Measurements from ENCODE around the gene POU6F2. TPM values are rescaled to one million over a fixed set of nuclear protein-coding genes. Genes with fewer than 3 reads are reported as not detected.

Gene POU6F2
- total RNA-seq, 1 experiment from 2014 or later = 2.9 TPM

- no peak for ATAC-seq
- Mint-ChIP-seq H3K27me3 (ENCODE audit: low read depth) (no peaks in the 10 kb centered on the region), H3K4me3 (no peak overlapping the region), H3K27ac (no peak overlapping the region), H3K9me3 (no peaks in the 10 kb centered on the region), H3K36me3 (no peaks in the 10 kb centered on the region), H3K4me1 (peaks cover 39% of the 10 kb centered on the region)
- no peak for DNase-seq (ENCODE audit: low spot score)
- POLR2A ChIA-PET = no interaction called here
- CTCF ChIA-PET = no interaction called here
- TF ChIP-seq TP53 (CRISPR knock-in tag; IDR thresholded peaks at IDR 0.05) (no peak), NR3C1 (CRISPR knock-in tag; conservative IDR thresholded peaks at IDR 0.05; ENCODE audit: low read depth) (no peak)
Observed at GRCh38 chr7:39270018-39270417, 292.3 kb downstream of the POU6F2 start.

- Mint-ChIP-seq H3K36me3 (no peaks in the 10 kb centered on the region; the same call in 1 of the 2 replicates), H3K9me3 (no peaks in the 10 kb centered on the region), H3K4me3 (peak overlapping the region; percentile 18; the same call in 1 of the 2 replicates), H3K4me1 (peaks cover 25% of the 10 kb centered on the region), H3K27me3 (ENCODE audit: low read depth) (no peaks in the 10 kb centered on the region), H3K27ac (peak overlapping the region; percentile 70)
- no peak for TF ChIP-seq SOX15 (CRISPR knock-in tag; IDR thresholded peaks at IDR 0.05)
- TF ChIP-seq ZNF423 (CRISPR knock-in tag; IDR thresholded peaks at IDR 0.05) = no peak
- TF ChIP-seq ZNF121 (CRISPR knock-in tag; IDR thresholded peaks at IDR 0.05) = no peak
- TF ChIP-seq ZNF219 (CRISPR knock-in tag; IDR thresholded peaks at IDR 0.05; ENCODE audit: borderline replicate concordance) = no peak
- TF ChIP-seq, protein P1, sequence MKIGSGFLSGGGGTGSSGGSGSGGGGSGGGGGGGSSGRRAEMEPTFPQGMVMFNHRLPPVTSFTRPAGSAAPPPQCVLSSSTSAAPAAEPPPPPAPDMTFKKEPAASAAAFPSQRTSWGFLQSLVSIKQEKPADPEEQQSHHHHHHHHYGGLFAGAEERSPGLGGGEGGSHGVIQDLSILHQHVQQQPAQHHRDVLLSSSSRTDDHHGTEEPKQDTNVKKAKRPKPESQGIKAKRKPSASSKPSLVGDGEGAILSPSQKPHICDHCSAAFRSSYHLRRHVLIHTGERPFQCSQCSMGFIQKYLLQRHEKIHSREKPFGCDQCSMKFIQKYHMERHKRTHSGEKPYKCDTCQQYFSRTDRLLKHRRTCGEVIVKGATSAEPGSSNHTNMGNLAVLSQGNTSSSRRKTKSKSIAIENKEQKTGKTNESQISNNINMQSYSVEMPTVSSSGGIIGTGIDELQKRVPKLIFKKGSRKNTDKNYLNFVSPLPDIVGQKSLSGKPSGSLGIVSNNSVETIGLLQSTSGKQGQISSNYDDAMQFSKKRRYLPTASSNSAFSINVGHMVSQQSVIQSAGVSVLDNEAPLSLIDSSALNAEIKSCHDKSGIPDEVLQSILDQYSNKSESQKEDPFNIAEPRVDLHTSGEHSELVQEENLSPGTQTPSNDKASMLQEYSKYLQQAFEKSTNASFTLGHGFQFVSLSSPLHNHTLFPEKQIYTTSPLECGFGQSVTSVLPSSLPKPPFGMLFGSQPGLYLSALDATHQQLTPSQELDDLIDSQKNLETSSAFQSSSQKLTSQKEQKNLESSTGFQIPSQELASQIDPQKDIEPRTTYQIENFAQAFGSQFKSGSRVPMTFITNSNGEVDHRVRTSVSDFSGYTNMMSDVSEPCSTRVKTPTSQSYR (CRISPR knock-in tag; IDR thresholded peaks at IDR 0.05) = no peak
- TF ChIP-seq IRF1 (CRISPR knock-in tag; IDR thresholded peaks at IDR 0.05) = no peak
- no peak for TF ChIP-seq SP1 (CRISPR knock-in tag; conservative IDR thresholded peaks at IDR 0.05)
- no peak for TF ChIP-seq MAX (CRISPR knock-in tag; IDR thresholded peaks at IDR 0.05)
- no peak for TF ChIP-seq HMGXB4 (CRISPR knock-in tag; IDR thresholded peaks at IDR 0.05)
- no peak for TF ChIP-seq NFYB (CRISPR knock-in tag; conservative IDR thresholded peaks at IDR 0.05; ENCODE audit: low read depth)
- TF ChIP-seq ARID4B (CRISPR knock-in tag; IDR thresholded peaks at IDR 0.05; ENCODE audit: borderline replicate concordance) = no peak
- TF ChIP-seq, protein P2, sequence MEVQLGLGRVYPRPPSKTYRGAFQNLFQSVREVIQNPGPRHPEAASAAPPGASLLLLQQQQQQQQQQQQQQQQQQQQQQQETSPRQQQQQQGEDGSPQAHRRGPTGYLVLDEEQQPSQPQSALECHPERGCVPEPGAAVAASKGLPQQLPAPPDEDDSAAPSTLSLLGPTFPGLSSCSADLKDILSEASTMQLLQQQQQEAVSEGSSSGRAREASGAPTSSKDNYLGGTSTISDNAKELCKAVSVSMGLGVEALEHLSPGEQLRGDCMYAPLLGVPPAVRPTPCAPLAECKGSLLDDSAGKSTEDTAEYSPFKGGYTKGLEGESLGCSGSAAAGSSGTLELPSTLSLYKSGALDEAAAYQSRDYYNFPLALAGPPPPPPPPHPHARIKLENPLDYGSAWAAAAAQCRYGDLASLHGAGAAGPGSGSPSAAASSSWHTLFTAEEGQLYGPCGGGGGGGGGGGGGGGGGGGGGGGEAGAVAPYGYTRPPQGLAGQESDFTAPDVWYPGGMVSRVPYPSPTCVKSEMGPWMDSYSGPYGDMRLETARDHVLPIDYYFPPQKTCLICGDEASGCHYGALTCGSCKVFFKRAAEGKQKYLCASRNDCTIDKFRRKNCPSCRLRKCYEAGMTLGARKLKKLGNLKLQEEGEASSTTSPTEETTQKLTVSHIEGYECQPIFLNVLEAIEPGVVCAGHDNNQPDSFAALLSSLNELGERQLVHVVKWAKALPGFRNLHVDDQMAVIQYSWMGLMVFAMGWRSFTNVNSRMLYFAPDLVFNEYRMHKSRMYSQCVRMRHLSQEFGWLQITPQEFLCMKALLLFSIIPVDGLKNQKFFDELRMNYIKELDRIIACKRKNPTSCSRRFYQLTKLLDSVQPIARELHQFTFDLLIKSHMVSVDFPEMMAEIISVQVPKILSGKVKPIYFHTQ (CRISPR knock-in tag; IDR thresholded peaks at IDR 0.05) = no peak
- no peak for TF ChIP-seq TEAD1 (CRISPR knock-in tag; IDR thresholded peaks at IDR 0.05)
- TF ChIP-seq, protein P3, sequence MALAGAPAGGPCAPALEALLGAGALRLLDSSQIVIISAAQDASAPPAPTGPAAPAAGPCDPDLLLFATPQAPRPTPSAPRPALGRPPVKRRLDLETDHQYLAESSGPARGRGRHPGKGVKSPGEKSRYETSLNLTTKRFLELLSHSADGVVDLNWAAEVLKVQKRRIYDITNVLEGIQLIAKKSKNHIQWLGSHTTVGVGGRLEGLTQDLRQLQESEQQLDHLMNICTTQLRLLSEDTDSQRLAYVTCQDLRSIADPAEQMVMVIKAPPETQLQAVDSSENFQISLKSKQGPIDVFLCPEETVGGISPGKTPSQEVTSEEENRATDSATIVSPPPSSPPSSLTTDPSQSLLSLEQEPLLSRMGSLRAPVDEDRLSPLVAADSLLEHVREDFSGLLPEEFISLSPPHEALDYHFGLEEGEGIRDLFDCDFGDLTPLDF (CRISPR knock-in tag; IDR thresholded peaks at IDR 0.05) = no peak
- TF ChIP-seq, protein P4, sequence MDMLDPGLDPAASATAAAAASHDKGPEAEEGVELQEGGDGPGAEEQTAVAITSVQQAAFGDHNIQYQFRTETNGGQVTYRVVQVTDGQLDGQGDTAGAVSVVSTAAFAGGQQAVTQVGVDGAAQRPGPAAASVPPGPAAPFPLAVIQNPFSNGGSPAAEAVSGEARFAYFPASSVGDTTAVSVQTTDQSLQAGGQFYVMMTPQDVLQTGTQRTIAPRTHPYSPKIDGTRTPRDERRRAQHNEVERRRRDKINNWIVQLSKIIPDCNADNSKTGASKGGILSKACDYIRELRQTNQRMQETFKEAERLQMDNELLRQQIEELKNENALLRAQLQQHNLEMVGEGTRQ (CRISPR knock-in tag; IDR thresholded peaks at IDR 0.05) = no peak
- no peak for TF ChIP-seq FOXP1 (CRISPR knock-in tag; IDR thresholded peaks at IDR 0.05; ENCODE audit: borderline replicate concordance)
- DNase-seq (ENCODE audit: low spot score) (peak; percentile 41), ATAC-seq (peak; percentile 83)
- ChIA-PET POLR2A (interaction anchor here (0.6 kb wide), 1 partner anchor 204 kb away, joined by 6 read pairs; no protein-coding TSS in a partner anchor), CTCF (interaction anchor here (0.6 to 1.5 kb wide), 3 partner anchors 182 to 408 kb away, joined by 3 to 5 read pairs (median 4); no protein-coding TSS in a partner anchor)
Observed at GRCh38 chr7:39271402-39271801, 293.7 kb downstream of the POU6F2 start.
